Neural cell (in vitro differentiated cells): ENCODE data around the gene SLC22A23. TPM values are rescaled to one million over a fixed set of nuclear protein-coding genes. Genes with fewer than 3 reads are reported as not detected.

ENCODE experiments used
- H2AFZ ChIP-seq: fragments of 200-600, 300-800 bp; sonication (generic), shearing (Covaris generic); 2 replicates; pipeline ENCODE4 v1.6.0; 2014; ENCODE audit warnings: low read depth, mild to moderate bottlenecking, antibody characterized with exemption, low read length, moderate library complexity
- H3F3A ChIP-seq: fragments of 200-600 bp; shearing (Covaris generic); 2 replicates; pipeline ENCODE4 v1.6.1; 2016; ENCODE audit warnings: mild to moderate bottlenecking, moderate library complexity, mixed read lengths, antibody characterized with exemption, low read length; ENCODE audit not compliant: insufficient read depth, poor library complexity, severe bottlenecking
- H3K27ac ChIP-seq: fragments of 200-600, 300-800 bp; sonication (generic), shearing (Covaris generic); 2 replicates; pipeline ENCODE4 v1.5.1; 2014; ENCODE audit warnings: mild to moderate bottlenecking, low read length, moderate library complexity
- H3K27me3 ChIP-seq: fragments of 300-800, 200-600 bp; sonication (generic), shearing (Covaris generic); 2 replicates; pipeline ENCODE4 v1.6.0; 2014; ENCODE audit warnings: mild to moderate bottlenecking, low read depth, low read length, moderate library complexity; ENCODE audit not compliant: insufficient read depth
- H3K36me3 ChIP-seq: fragments of 300-800, 200-600 bp; sonication (generic), shearing (Covaris generic); 2 replicates; pipeline ENCODE4 v1.5.1; 2014; ENCODE audit warnings: mild to moderate bottlenecking, antibody characterized with exemption, low read length, moderate library complexity; ENCODE audit not compliant: insufficient read depth
- H3K4me2 ChIP-seq: fragments of 300-800, 200-600 bp; sonication (generic), shearing (Covaris generic); 2 replicates; pipeline ENCODE4 v1.6.0; 2014; ENCODE audit warnings: mild to moderate bottlenecking, low read length
- H3K4me3 ChIP-seq: fragments of 300-800, 200-600 bp; sonication (generic), shearing (Covaris generic); 2 replicates; pipeline ENCODE4 v1.5.1; 2014; ENCODE audit warnings: mild to moderate bottlenecking, low read length, moderate library complexity
- H3K79me2 ChIP-seq: fragments of 200-600 bp; shearing (Covaris generic); replicated peaks from 2 replicates; pipeline ENCODE4 v1.6.0; 2014; ENCODE audit warnings: mild to moderate bottlenecking, low read length, moderate library complexity; ENCODE audit not compliant: insufficient read depth
- H3K9ac ChIP-seq: fragments of 300-800, 200-600 bp; sonication (generic), shearing (Covaris generic); 2 replicates; pipeline ENCODE4 v1.6.1; 2016; ENCODE audit warnings: mild to moderate bottlenecking, low read length, mixed read lengths
- H3K9me2 ChIP-seq: fragments of 200-600 bp; shearing (Covaris generic); 2 replicates; pipeline ENCODE4 v1.6.1; 2016; ENCODE audit warnings: mild to moderate bottlenecking, low read length, mixed read lengths; ENCODE audit not compliant: insufficient read depth
- H3K9me3 ChIP-seq: fragments of 200-600, 300-800 bp; sonication (generic), shearing (Covaris generic); 2 replicates; pipeline ENCODE4 v1.6.1; 2016; ENCODE audit warnings: mild to moderate bottlenecking, mixed run types, low read length, moderate library complexity, mixed read lengths
- H4K20me1 ChIP-seq: fragments of 200-600 bp; shearing (Covaris generic); 2 replicates; pipeline ENCODE4 v1.6.1; 2016; ENCODE audit warnings: mild to moderate bottlenecking, mixed run types; ENCODE audit not compliant: insufficient read depth
- CTCF ChIP-seq: fragments of 450-650 bp; IDR thresholded peaks from 2 replicates; pipeline ENCODE4 v1.5.1; 2014; ENCODE audit warnings: antibody characterized with exemption, mild to moderate bottlenecking, moderate library complexity; ENCODE audit not compliant: poor library complexity, severe bottlenecking
- EP300 ChIP-seq: fragments of 450-650 bp; conservative IDR thresholded peaks from 2 replicates; pipeline ENCODE4 v1.6.1; 2014; ENCODE audit warnings: antibody characterized with exemption, mild to moderate bottlenecking, moderate library complexity; ENCODE audit not compliant: poor library complexity, severe bottlenecking
- EZH2 ChIP-seq: fragments of 200-600, 300-800 bp; shearing (Covaris generic), sonication (generic); IDR thresholded peaks from 2 replicates; pipeline ENCODE4 v1.6.1; 2014; ENCODE audit warnings: antibody characterized with exemption, low read length, borderline replicate concordance, mild to moderate bottlenecking; ENCODE audit not compliant: insufficient read depth, poor library complexity, severe bottlenecking
- MXI1 ChIP-seq: fragments of 450-650 bp; conservative IDR thresholded peaks from 2 replicates; pipeline ENCODE4 v1.6.1; 2014; ENCODE audit warnings: antibody characterized with exemption, mild to moderate bottlenecking; ENCODE audit not compliant: poor library complexity, severe bottlenecking
- POLR2AphosphoS5 ChIP-seq: IDR thresholded peaks from 2 replicates; pipeline ENCODE4 v1.6.1; 2012
- RAD21 ChIP-seq: fragments of 450-650 bp; conservative IDR thresholded peaks from 2 replicates; pipeline ENCODE4 v1.6.1; 2014; ENCODE audit warnings: antibody characterized with exemption, mild to moderate bottlenecking, moderate library complexity
- REST ChIP-seq: IDR thresholded peaks from 2 replicates; pipeline ENCODE4 v1.6.1; 2012; ENCODE audit warnings: borderline replicate concordance
- SMC3 ChIP-seq: fragments of 450-650 bp; conservative IDR thresholded peaks from 2 replicates; pipeline ENCODE4 v1.6.1; 2014; ENCODE audit warnings: antibody characterized with exemption, mild to moderate bottlenecking, moderate library complexity; ENCODE audit not compliant: poor library complexity
- TAF1 ChIP-seq: IDR thresholded peaks from 2 replicates; pipeline ENCODE4 v1.6.1; 2012; ENCODE audit warnings: low read depth
- polyA plus RNA-seq: library from polyadenylated mRNA; depleted of rRNA; stranded (reverse); fragments of >200 nt; gene quantifications from 2 replicates; pipeline ENCODE4 v1.2.3, GENCODE V29; 2014

SLC22A23 gene
- polyA plus RNA-seq, 1 donor from 2014 or later: 8.8 TPM

- H3K27me3 ChIP-seq: no peaks in the 10 kb centered on the region
- H3K79me2 ChIP-seq: no peaks in the 10 kb centered on the region
- TF ChIP-seq SMC3 (no peak), EZH2 (no peak), POLR2AphosphoS5 (no peak), REST (no peak), CTCF (no peak), TAF1 (no peak), RAD21 (no peak), EP300 (no peak), MXI1 (no peak)
- no peaks in the 10 kb centered on the region for H3K36me3 ChIP-seq
- no peaks in the 10 kb centered on the region for H3K9me2 ChIP-seq
- no peak overlapping the region for H2AFZ ChIP-seq
- no peaks in the 10 kb centered on the region for H4K20me1 ChIP-seq
- H3K9me3 ChIP-seq: no peaks in the 10 kb centered on the region
- no peak overlapping the region for H3K4me2 ChIP-seq
- no peak overlapping the region for H3K4me3 ChIP-seq
- H3K9ac ChIP-seq: no peak overlapping the region
- peaks cover 8% of the 10 kb centered on the region for H3F3A ChIP-seq
- H3K27ac ChIP-seq: no peak overlapping the region
These were observed 104.9 kb downstream of the SLC22A23 start for GRCh38 chr6:3351829-3352524.

- no peak overlapping the region for H3K4me2 ChIP-seq
These were observed 105.7 kb downstream of the SLC22A23 start for GRCh38 chr6:3351105-3351676.

More at GRCh38 chr6:3351105-3351676, 105.7 kb downstream of the SLC22A23 start:
- H3K9me3 ChIP-seq: no peaks in the 10 kb centered on the region
- peak overlapping the region; percentile 41 for H3K27ac ChIP-seq
- H2AFZ ChIP-seq: no peak overlapping the region
- peak overlapping the region; percentile 7 for H3K9ac ChIP-seq
- no peaks in the 10 kb centered on the region for H3K27me3 ChIP-seq
- no peaks in the 10 kb centered on the region for H3K9me2 ChIP-seq
- H3F3A ChIP-seq: peaks cover 8% of the 10 kb centered on the region
- no peak for TF ChIP-seq MXI1
- no peak for TF ChIP-seq REST
- TF ChIP-seq SMC3: no peak
- no peak for TF ChIP-seq RAD21
- TF ChIP-seq EZH2: no peak
- no peak for TF ChIP-seq TAF1
- TF ChIP-seq CTCF: no peak
- TF ChIP-seq POLR2AphosphoS5: no peak
- TF ChIP-seq EP300: no peak
- H4K20me1 ChIP-seq: no peaks in the 10 kb centered on the region
- no peak overlapping the region for H3K4me3 ChIP-seq
- H3K36me3 ChIP-seq: no peaks in the 10 kb centered on the region
- no peaks in the 10 kb centered on the region for H3K79me2 ChIP-seq
